Renal pelvis (tissue), 4 donors: Measurements from ENCODE around the gene ABCG4. TPM values are rescaled to one million over a fixed set of nuclear protein-coding genes. Genes with fewer than 3 reads are reported as not detected.

ENCODE experiments used
- DNase-seq: peaks from one replicate; pipeline ENCODE4 v3.0.0-alpha.2; 2013
- polyA plus RNA-seq, 3 donors: library from polyadenylated mRNA; unstranded; fragments of 120-200 nt; gene quantifications; one replicate each; pipeline ENCODE4 v1.2.1, GENCODE V29; 2013; ENCODE audit not compliant: insufficient read length in 3 of 3

ABCG4 gene
- polyA plus RNA-seq, 3 donors, result 0.70 to 1.4 (median 0.92) TPM

DNA sequence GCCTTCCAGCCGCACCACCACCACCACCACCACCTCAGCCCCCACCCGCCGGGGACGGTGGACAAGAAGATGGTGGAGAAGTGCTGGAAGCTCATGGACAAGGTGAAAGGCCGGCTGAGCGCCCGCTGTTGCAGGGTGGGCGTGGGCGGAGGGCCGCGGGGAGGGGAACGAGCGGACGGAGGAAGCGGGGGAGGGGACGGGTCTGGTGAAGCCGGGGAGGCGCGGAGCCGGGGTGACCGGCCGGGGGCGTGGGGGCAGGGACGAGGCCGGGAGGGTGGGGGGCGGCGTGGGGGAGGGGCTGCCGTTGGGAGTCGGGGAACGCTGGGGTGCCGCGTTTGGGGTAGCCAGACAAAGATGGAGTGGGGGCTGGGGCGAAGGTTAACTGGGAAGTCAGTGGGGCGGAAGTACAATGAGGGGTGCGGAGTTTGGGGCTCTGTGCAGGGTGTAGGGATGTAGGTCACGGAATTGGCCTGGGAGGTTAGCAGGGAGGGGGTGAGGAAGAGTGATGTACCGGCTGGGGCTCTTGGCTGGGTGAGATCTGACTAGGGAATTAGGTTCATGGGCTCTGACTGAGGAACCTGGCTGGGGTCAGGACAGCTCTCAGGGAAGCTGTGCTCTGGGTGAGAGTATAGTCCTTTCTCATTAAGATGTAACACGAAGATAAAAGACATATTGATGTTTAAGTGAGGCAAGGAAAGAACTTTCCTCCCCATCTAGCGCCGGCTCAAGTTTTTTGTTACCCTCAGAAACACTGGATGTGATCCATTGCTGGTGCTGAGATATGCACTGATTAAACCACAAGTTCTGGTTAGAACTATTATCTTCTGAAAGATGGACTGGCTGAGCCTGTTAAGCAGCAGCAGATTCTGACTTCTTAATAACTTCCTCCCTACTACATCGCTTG, 57.9 kb downstream of the ABCG4 start:
- DNase-seq, result peak; percentile 42

DNA sequence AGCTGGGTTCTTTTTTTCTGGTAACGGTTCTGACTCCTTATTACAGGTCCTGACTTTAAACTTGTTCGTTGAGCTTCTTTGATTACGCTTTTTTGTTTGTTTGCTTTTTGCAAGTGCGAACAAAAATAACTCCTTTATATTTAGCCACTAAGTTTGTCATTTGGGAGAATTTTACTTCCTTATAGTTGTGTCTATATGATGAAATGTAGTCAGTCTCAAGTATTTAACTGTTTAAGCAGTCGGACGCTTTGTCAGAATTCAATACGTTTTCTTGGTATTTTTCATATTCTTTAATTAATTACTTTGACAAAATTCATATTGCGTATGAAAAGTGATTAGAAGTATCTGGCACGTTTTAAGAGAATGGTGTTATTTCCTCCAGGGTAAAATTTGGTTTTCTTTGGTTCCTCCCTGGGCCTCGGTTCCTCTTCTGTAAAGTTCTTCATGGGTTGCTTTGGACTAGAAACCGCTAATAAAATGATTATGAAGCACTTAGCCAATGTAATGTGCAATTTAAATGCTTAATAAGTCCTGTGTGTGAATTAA, 58.6 kb downstream of the ABCG4 start:
- DNase-seq, result no peak

DNA sequence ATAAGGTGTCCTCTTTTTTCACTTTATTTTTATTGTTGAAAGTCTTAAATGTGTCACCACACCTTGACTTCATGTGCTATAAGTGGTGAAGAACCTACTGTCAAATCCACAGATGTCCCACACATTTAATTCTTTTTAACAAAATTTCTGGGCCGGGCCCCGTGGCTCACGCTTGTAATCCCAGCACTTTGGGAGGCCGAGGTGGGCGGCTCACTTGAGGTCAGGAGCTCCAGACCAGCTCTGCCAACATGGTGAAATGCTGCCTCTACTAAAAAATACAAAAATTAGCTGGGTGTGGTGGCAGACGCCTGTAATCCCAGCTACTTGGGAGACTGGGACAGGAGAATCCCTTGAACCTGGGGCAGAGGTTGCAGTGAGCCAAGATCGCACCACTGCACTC, 60.3 kb downstream of the ABCG4 start:
- no peak for DNase-seq

DNA sequence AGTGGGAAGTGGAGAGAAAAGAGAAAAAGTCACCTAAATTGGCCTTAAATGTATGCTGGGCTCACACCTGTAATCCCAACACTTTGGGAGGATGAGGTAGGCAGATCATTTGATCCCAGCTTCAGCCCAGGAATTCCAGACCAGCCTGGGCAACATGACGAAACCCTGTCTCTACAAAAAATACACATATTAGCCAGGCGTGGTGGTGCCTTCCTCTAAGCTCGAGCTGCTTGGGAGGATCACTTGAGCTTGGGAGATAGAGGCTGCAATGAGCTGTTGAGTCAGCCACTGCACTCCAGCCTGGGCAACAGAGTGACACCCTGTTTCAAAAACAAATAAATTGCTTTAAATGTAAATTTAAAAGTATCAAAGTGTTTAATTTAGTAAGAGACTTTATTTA, 61.2 kb downstream of the ABCG4 start:
- DNase-seq, result no peak

Other genes with a start within 250 kb of the ABCG4 start
- gene BCL9L, start 223.1 kb upstream of the ABCG4 start, polyA plus RNA-seq, result 10 to 100 TPM; 37.8 to 42.7 (median 38.5) TPM
- 10 to 100 TPM; 13.4 to 22.5 (median 14.2) TPM for gene UPK2, start 192.8 kb upstream of the ABCG4 start, polyA plus RNA-seq
- under 1 TPM in 2 of 3 donors, not detected in 1; 0.07 to 0.29 TPM for gene FOXR1, start 177.3 kb upstream of the ABCG4 start, polyA plus RNA-seq
- gene CENATAC, start 150.9 kb upstream of the ABCG4 start, polyA plus RNA-seq, result 10 to 100 TPM; 14.4 to 44.2 (median 40.8) TPM
- gene RPS25, start 130.7 kb upstream of the ABCG4 start, polyA plus RNA-seq, result 1,000 to 10,000 TPM; 1,004 to 1,217 (median 1,026) TPM
- 100 to 1,000 TPM in 1 of 3 donors, 10 to 100 TPM in 2; 94.6 to 110 (median 98.5) TPM for gene TRAPPC4, start 130.3 kb upstream of the ABCG4 start, polyA plus RNA-seq
- 100 to 1,000 TPM; 110 to 120 (median 112) TPM for gene SLC37A4, start 118.2 kb upstream of the ABCG4 start, polyA plus RNA-seq
- 100 to 1,000 TPM; 115 to 133 (median 124) TPM for gene HYOU1, start 91.8 kb upstream of the ABCG4 start, polyA plus RNA-seq
- 10 to 100 TPM; 55.0 to 66.1 (median 57.7) TPM for gene VPS11, start 81.2 kb upstream of the ABCG4 start, polyA plus RNA-seq
- 10 to 100 TPM; 22.8 to 34.6 (median 28.2) TPM for gene HMBS, start 64.2 kb upstream of the ABCG4 start, polyA plus RNA-seq
- 10 to 100 TPM; 55.6 to 68.1 (median 67.4) TPM for gene DPAGT1, start 47.2 kb upstream of the ABCG4 start, polyA plus RNA-seq
- gene C2CD2L, start 41.7 kb upstream of the ABCG4 start, polyA plus RNA-seq, result 10 to 100 TPM; 11.8 to 12.5 (median 12.1) TPM
- gene HINFP, start 27.5 kb upstream of the ABCG4 start, polyA plus RNA-seq, result 10 to 100 TPM; 28.1 to 43.7 (median 42.6) TPM
- gene NLRX1, start 19.7 kb downstream of the ABCG4 start, polyA plus RNA-seq, result 10 to 100 TPM; 12.4 to 15.1 (median 14.3) TPM
- gene NHERF4, start 36.4 kb downstream of the ABCG4 start, polyA plus RNA-seq, result 10 to 100 TPM; 16.0 to 26.2 (median 23.8) TPM
- 10 to 100 TPM; 17.7 to 22.5 (median 22.2) TPM for gene CBL, start 57.3 kb downstream of the ABCG4 start, polyA plus RNA-seq
- gene MCAM, start 168.1 kb downstream of the ABCG4 start, polyA plus RNA-seq, result 10 to 100 TPM; 49.4 to 55.0 (median 52.8) TPM
- gene RNF26, start 185.5 kb downstream of the ABCG4 start, polyA plus RNA-seq, result 10 to 100 TPM; 33.5 to 39.5 (median 38.2) TPM
- 10 to 100 TPM; 24.4 to 32.5 (median 25.5) TPM for gene C1QTNF5, start 191.8 kb downstream of the ABCG4 start, polyA plus RNA-seq
- gene MFRP, start 197.7 kb downstream of the ABCG4 start, polyA plus RNA-seq, result not detected
- 10 to 100 TPM in 1 of 3 donors, 1 to 10 TPM in 2; 9.0 to 11.4 (median 10.0) TPM for gene USP2, start 232.6 kb downstream of the ABCG4 start, polyA plus RNA-seq